NCI-H510A treated with DMSO at 0.1 percent for 48 hours (cell line): ENCODE data around the gene UPK3A.
A peak's percentile ranks its signal among the peaks of the same experiment; 100 is the strongest.

Source experiments
- DNase-seq: peaks from one replicate; lab custom pipeline; 2025; lab: John Stamatoyannopoulos, UW

UPK3A gene

DNA sequence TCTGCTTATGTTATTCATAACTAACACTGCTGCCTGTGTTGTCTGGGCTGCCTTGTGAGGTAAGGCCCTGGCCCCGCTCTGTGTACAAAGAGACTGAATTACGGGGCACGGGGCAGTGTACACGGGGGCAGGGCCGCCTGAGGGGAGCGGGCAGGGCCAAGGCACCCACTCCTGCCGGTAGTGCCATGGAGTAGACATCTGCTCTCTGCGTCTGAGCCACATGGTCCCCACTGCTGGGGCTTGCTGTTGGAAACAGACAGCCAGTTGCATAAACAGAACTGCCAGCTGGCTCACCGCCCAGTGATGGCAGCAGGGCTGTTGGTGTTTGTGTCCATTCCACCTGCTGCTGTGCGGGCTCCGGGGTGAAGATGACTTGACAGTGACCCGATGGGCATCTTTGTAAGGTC, 44.8 kb downstream of the UPK3A start:
- peak; percentile 23 for DNase-seq

DNA sequence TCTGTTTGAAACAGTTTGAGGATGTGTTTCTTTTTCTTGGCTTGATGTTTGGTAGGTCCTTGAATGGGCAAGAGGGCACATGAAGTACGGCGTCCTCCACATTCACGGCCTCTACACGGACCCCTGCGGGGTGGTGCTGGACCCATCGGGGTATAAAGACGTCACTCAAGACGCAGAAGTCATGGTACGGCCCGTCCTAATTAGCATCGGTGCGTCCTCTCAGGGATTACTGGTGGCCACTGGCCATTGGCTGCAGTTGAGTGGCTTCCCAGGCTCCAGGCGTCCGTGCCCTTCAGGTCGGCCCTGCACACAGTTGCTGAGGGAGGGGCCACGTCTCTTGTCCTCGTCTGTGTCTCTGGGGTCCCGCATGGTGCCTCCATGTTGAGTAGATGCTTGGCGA, 45.8 kb downstream of the UPK3A start:
- no peak for DNase-seq

DNA sequence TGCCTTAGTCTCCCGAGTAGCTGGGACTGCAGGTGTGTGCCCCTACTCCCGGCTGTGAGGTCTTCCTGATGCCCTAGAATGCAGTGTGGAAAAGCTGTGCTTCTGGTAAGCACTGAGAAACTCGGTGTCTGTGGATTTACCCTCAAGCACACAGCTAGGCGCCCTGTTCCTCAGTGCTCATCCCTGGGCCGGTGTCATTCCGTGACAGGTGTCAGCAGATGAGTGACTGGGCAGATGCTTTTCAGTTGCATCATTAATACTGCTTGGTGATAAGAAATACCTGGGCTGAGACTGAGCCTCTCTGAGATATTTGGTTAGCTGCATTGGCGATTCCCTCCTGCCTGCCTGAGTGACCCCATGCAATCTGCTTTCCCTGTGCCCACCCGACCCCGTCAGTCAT, 46.7 kb downstream of the UPK3A start:
- no peak for DNase-seq

DNA sequence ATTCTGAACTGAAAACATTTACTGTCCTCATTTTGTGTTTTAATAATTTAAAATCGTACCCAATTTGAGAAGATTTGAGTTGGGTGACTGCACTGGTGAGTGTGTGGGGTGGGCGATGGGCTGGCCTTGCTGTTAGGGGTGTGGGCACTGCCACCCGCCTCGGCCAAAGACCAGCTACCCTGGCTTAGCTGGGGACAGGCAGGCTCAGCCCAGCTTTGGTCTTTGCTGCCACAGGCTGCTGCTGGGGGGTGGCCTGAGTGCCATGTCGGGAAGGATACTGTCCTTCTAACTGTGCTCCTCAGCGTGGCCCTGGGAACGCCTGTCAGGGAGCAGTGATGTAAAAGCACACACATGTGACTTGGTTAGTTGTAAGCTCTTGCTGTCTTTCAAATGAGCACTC, 47.3 kb downstream of the UPK3A start:
- DNase-seq = no peak

DNA sequence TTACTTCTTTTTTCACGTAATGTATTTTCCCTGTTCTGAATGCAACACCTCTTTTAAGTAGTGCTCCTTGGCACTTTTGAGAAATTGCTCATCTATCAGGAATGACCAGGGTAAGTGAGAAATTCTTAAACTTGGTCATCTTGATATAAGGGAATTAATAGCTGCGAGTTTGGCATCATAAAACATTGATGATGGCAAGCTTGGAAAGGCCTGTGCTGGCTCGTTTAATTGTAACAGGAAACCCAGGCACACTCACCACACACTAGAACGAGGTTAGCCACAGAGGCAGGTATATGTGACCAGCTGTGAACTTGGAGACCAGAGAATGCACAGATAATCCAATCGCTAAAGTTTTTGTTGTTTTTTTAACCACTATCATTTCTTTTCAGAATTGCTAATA, 49.3 kb downstream of the UPK3A start:
- DNase-seq = peak; percentile 19

DNA sequence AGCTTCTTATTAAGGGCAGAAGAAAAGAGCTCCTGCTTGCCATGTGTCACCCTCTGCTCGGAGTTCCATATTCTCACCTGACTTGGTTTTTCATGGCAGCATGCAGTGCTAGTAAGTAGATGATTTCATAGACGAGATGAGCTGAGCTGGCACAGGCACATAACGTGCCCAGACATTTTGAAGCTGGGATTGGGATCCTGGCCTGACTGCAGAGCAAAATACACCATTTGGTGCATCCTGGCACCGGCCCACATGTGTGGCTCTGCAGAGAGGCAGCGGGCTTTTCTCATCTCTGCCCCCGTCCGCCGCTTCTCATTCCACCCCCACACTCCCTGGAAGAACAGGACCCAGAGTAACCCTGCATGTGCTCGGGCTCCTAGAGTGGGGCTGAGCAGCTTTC, 49.8 kb downstream of the UPK3A start:
- DNase-seq = no peak

DNA sequence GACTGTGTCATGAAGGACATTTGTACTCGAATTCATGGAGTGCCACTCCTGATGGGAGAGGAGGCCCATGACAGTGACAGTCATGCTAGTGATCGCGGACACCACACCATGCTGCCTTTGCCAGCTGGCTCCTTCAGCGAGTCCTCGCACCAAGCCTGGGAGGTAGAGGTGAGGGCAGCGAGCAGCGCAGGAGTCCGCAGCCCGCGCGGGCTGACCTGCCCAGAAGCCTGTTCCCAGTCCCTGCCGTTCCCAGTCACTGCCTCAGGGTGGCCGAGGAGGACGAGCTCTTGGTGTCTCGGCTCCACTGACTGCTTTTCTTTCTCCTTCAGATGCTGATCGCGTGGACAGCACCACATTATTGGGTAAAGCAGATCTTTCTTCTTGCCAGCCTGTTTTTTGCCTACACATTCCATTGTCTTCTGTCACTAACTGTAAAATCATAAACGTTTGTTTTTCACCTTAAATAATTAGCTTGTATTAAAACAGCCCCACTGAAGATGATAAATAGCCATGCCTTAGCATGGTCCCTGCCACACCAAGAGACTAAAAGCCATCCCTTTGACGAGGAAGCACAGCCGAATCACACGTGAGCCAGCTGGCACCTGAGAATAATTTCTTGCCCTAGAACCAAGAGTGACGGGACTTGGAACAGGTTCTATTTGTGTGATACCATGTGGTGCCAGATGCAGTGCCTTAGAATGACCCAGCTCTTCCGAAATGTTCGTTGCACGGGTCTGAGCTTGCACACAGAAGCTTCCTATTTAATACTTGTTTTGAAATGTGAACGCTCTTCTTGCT, 50.5 kb downstream of the UPK3A start:
- no peak for DNase-seq

DNA sequence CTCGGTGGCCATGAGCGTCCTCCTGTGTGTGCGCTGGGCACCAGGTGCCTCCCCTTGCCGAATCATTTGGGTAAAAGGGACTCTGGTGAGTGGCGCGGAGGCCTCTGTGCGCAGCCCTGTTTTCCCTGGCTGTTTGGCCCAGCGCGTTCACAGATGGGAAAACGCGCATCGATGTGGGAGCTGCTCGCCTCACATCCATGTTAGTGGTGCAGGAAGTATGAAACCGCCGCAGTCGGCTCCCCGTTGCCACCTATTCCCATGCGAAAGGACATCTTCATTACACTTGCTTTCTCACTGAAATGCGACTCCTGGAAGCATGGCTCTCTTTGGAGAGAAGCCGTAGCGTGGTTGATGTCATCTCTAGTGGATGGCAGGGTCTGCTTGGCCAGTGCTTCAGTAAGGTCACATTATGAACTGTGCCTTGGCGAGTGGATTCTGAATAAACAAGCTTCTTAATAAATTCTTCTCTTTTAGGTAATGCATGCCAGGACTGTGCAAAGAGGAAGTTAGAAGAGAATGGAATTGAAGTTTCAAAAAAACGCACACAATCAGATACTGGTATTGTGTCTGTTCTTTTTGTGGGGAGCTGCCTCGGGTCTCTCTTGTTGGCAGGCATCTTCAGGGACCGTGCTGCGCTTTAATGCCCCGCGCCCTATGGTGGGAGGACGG, 51.2 kb downstream of the UPK3A start:
- DNase-seq = no peak

DNA sequence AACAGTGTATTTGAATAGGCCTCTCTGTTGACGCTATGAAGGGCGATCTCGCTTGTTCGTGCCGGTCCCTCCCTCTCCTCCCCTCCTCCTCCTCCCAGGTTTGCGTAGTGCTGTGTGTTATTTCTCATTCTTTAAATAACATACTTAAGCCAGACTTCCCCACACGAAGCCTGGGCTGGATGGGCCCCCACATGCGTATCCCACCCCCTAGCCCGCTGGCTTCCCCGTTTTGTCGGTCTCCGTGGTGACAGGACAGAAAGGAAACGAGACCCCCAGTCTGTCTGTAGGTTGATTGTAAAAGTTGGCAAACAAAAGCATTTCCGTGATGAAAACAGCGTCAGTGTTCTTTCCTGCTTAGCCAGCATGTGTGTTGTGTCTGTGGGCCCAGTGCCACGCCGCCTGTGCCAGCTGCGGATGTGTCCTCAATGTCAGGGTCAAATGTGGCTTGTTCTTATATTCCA, 52.3 kb downstream of the UPK3A start:
- DNase-seq = no peak

DNA sequence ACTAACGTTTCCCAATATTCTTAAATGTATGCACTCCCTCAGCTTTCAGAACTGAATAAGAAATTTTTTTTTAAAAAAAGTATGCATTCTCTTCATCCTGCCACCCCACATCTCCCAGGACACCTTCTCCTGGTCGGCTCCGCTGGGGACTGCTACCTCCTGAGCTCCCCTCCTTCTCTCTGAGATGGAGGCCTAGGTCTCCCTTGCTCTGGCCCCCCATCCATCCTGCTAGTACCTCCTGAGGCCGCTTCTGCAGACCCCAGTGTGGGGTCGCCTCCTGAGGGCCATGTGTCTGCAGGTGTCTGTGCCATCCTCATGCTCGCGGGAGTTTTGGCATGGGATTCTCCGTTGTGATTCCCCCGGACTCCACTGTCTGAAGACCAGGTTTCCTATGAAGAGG, 52.8 kb downstream of the UPK3A start:
- no peak for DNase-seq

DNA sequence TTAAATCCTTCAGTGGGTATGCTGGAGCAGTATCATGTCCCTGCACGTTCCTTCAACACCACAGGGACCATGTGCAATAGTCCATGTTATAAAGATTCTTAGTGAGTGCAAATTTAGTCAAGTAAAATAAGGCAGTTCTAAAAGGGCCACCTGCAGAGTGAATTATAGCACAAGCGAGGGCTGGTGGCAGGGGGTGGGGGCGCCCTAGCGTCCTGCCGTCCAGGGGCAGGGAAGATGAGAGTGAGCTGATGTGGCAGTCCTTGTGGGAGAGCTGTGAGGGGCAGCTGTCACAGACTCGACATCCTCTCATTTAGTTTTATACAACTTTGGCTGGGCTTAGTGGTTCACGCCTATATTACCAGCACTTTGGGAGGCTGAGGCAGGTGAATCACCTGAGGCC, 54.0 kb downstream of the UPK3A start:
- DNase-seq = no peak

DNA sequence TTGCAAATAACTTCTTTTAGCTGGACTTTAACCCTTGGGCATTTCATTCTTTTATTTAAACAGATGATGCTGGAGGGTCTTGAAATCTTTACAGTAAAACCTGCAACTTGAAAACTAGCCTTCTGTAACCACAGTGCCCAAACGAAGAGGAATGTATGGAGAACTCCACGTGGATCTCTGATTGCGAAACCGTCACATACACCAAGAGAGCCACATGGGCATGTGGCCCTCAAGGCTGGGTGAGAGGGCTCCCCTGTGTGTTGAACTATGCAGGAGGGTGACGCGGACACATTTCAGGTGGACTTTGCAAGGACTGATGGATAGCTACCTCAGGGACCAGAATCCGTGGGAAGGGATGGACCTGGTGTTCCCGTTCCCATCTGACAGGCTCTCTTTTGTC, 55.6 kb downstream of the UPK3A start:
- no peak for DNase-seq

DNA sequence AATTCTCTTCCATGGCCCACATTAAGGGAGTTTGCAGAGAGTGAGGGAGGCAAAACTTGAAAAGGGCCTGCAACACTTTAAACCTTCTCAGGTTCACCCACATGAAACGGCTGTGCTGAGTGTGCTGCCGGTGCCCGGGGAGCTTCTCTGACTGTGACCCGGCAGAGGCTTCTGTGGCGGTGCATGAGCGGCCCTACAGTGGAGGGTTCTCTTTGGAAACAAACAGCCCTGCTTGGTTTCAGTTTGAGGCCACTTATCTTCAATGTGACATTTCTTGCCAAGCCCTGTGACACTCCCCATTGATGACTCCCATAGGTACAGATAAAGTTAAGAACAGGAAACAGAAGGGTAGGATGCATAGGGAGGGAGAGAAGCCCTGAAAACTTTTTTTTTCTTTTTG, 56.7 kb downstream of the UPK3A start:
- no peak for DNase-seq

DNA sequence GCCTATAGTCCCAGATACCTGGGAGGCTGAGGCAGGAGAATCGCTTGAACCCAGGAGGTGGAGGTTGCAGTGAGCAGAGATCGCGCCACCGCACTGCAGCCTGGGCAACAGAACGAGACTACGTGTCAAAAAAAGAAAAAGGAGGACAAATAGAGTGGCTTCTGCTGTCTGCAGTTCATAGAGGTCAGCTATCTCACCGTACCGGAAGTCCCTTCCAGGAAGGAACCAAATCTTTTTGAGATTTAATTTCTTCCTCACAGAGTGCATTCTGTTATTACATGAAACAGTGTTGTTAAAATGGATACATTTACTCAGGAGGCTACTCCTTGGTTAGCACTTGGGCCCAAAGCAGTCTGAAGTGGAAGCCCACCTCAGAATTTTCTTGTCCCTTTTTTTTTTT, 58.4 kb downstream of the UPK3A start:
- DNase-seq = no peak

DNA sequence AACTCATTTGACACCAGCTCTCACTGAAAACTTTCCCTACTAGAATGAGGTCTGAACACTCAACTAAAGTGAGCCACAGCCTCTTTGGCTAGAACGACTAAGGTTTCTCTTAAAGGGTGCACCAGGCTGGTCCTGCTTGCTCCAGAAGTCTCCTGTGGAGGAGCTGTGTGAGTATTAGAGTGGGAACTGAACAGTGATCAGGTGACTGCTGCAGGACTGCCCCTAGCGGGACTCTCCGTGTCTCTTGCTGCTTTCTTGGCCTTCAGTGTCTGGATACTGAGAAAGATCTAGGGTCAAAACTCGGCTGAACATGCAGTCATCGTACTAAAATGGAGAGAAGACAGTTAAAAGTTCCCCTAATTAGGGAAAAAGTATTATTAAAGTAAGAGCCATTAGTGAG, 59.6 kb downstream of the UPK3A start:
- no peak for DNase-seq
